GM12891 (cell line): Measurements from ENCODE around the gene SLC39A5.
A peak's percentile ranks its signal among the peaks of the same experiment; 100 is the strongest.

ENCODE experiments used
- POLR2A ChIP-seq: IDR thresholded peaks from 2 replicates; pipeline ENCODE4 v1.6.1; 2011; ENCODE audit warnings: low read depth, low read length, control low read depth
- POLR2AphosphoS5 ChIP-seq: IDR thresholded peaks from 2 replicates; pipeline ENCODE4 v1.6.1; 2011; ENCODE audit warnings: low read depth, low read length, control low read depth
- POU2F2 ChIP-seq: IDR thresholded peaks from 2 replicates; pipeline ENCODE4 v1.6.1; 2011; ENCODE audit warnings: low read depth, mild to moderate bottlenecking, control low read depth, low read length, moderate library complexity
- TAF1 ChIP-seq: IDR thresholded peaks from 2 replicates; pipeline ENCODE4 v1.6.1; 2011; ENCODE audit warnings: low read depth, low read length, control low read depth

DNA sequence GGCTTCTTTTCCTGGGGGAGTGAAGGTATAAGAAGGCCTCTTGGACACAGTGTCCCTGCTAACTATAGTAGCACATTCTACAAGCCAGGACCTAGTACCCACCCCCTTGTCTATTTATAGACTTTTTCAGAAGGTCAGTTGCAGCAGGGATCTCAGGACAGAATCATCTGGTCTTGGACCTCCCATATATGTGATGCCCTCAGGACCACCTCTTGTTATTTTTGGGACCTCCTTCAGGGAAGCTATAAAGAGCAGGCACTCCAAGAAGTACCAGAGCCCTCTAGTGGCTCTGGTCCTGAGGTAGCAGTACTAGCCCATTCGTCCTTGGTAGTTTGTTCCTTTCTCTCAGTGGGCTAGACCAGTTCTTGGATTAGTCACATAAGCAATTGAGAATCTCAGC lies 41.2 kb downstream of the SLC39A5 start:
- TF ChIP-seq POLR2AphosphoS5 (no peak; the same call in 1 of the 2 replicates), POU2F2 (no peak), POLR2A (peak; percentile 34; the same call in 1 of the 2 replicates), TAF1 (no peak)
